ENCODE measurements around the gene GLIPR2. TPM values are rescaled to one million over a fixed set of nuclear protein-coding genes. Genes with fewer than 3 reads are reported as not detected.

Gene GLIPR2
- total RNA-seq, 1 donor: 38.4 TPM

DNA sequence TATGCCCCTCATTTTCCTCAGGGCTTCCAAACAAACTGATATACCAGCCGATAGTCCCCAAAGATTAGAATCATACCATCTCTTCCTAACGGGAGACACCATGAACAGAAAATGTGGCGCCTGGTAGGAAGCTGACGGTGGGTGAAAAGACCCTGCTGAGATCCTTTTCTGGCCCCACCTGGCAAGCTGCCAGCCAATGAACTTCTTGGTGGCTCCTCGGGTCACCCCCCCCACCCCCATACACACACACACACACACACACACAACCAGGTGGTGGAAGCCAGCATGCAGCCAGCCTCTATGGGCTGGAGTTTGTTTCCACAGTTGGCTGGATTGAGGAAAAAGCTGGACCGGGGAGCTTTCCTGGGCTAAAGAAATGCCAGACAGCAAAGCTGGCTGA lies 27.8 kb downstream of the GLIPR2 start:
- Histone ChIP-seq H3K4me1 (ENCODE audit: insufficient read depth, low read length) (peaks cover 61% of the 10 kb centered on the region), H3K27ac (ENCODE audit: low read depth, low read length) (peak overlapping the region; percentile 78)
- peak; percentile 10 for DNase-seq (ENCODE audit: insufficient read length, low spot score, missing footprints)

GRCh38 chr9:36164989-36165388 lies 28.5 kb downstream of the GLIPR2 start:
- Histone ChIP-seq H3K27ac (ENCODE audit: low read depth, low read length) (peak overlapping the region; percentile 78), H3K4me1 (ENCODE audit: insufficient read depth, low read length) (peaks cover 57% of the 10 kb centered on the region)
- peak; percentile 67 for DNase-seq (ENCODE audit: insufficient read length, low spot score, missing footprints)

More for the DNA sequence above, 27.8 kb downstream of the GLIPR2 start:
- TF ChIP-seq CTCF (IDR thresholded peaks at IDR 0.05; ENCODE audit: extremely low read depth, low read depth, low read length): no peak
- Histone ChIP-seq H3K27me3 (ENCODE audit: insufficient read depth, low read length) (no peaks in the 10 kb centered on the region), H2AFZ (ENCODE audit: low read length) (no peak overlapping the region), H3K4me3 (ENCODE audit: insufficient read depth, low read length) (no peak overlapping the region), H3K4me2 (ENCODE audit: insufficient read depth, low read length) (no peak overlapping the region), H4K20me1 (ENCODE audit: insufficient read depth, low read length) (no peaks in the 10 kb centered on the region), H3K9me3 (ENCODE audit: low read depth, low read length) (no peaks in the 10 kb centered on the region), H3K79me2 (ENCODE audit: insufficient read depth, low read length) (no peaks in the 10 kb centered on the region), H3K36me3 (ENCODE audit: insufficient read depth, low read length) (no peaks in the 10 kb centered on the region)

DNA sequence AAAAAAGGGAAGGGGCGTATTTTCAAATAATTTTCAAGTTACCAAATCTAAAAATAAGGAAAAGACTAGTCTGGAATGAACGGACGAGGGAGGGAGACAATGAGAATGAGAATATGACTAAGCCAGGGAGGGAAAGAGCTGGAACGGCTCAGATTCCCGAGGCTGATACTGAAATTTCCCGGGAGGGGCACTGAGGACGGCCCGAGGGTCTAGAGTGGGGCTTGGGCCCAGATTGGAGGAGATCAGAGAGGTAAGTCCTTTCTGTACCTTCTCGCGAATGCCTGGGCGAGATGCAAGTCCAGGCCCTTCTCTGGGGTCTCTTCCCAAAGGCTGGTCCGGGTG lies 29.3 kb downstream of the GLIPR2 start:
- peak overlapping the region; percentile 81 for H3K4me3 ChIP-seq (ENCODE audit: insufficient read depth, low read length)
- DNase-seq (ENCODE audit: insufficient read length, low spot score, missing footprints): peak; percentile 93

More at GRCh38 chr9:36164989-36165388, 28.5 kb downstream of the GLIPR2 start:
- no peak overlapping the region for H2AFZ ChIP-seq (ENCODE audit: low read length)
- H4K20me1 ChIP-seq (ENCODE audit: insufficient read depth, low read length): no peaks in the 10 kb centered on the region
- H3K9me3 ChIP-seq (ENCODE audit: low read depth, low read length): no peaks in the 10 kb centered on the region
- no peaks in the 10 kb centered on the region for H3K27me3 ChIP-seq (ENCODE audit: insufficient read depth, low read length)
- H3K4me2 ChIP-seq (ENCODE audit: insufficient read depth, low read length): no peak overlapping the region
- H3K36me3 ChIP-seq (ENCODE audit: insufficient read depth, low read length): no peaks in the 10 kb centered on the region
- no peak overlapping the region for H3K4me3 ChIP-seq (ENCODE audit: insufficient read depth, low read length)
- H3K79me2 ChIP-seq (ENCODE audit: insufficient read depth, low read length): no peaks in the 10 kb centered on the region
- TF ChIP-seq CTCF (IDR thresholded peaks at IDR 0.05; ENCODE audit: extremely low read depth, low read depth, low read length): no peak

More for the DNA sequence above, 29.3 kb downstream of the GLIPR2 start:
- Histone ChIP-seq H2AFZ (ENCODE audit: low read length) (peak overlapping the region; percentile 28), H3K27me3 (ENCODE audit: insufficient read depth, low read length) (no peaks in the 10 kb centered on the region), H3K79me2 (ENCODE audit: insufficient read depth, low read length) (no peaks in the 10 kb centered on the region), H3K4me2 (ENCODE audit: insufficient read depth, low read length) (peak overlapping the region; percentile 58), H3K27ac (ENCODE audit: low read depth, low read length) (peak overlapping the region; percentile 31), H4K20me1 (ENCODE audit: insufficient read depth, low read length) (no peaks in the 10 kb centered on the region), H3K36me3 (ENCODE audit: insufficient read depth, low read length) (no peaks in the 10 kb centered on the region), H3K4me1 (ENCODE audit: insufficient read depth, low read length) (peaks cover 49% of the 10 kb centered on the region), H3K9me3 (ENCODE audit: low read depth, low read length) (no peaks in the 10 kb centered on the region)
- no peak for TF ChIP-seq CTCF (IDR thresholded peaks at IDR 0.05; ENCODE audit: extremely low read depth, low read depth, low read length)
